Ishikawa (cell line): Measurements from ENCODE around the gene AUTS2.

ENCODE experiments used
- CEBPB ChIP-seq: IDR thresholded peaks from 2 replicates; pipeline ENCODE4 v1.6.1; 2012
- CREB1 ChIP-seq: IDR thresholded peaks from 2 replicates; pipeline ENCODE4 v1.6.1; 2012; ENCODE audit warnings: low read depth
- EGR1 ChIP-seq: IDR thresholded peaks from 2 replicates; pipeline ENCODE4 v1.6.1; 2012
- EP300 ChIP-seq: IDR thresholded peaks from 2 replicates; pipeline ENCODE4 v1.6.1; 2012; ENCODE audit warnings: borderline replicate concordance
- FOXM1 ChIP-seq: IDR thresholded peaks from 2 replicates; pipeline ENCODE4 v1.6.1; 2012; ENCODE audit warnings: low read depth, borderline replicate concordance
- NFIC ChIP-seq: IDR thresholded peaks from 2 replicates; pipeline ENCODE4 v1.6.1; 2012
- RAD21 ChIP-seq: IDR thresholded peaks from 2 replicates; pipeline ENCODE4 v1.6.1; 2012; ENCODE audit warnings: low read depth
- TAF1 ChIP-seq: IDR thresholded peaks from 2 replicates; pipeline ENCODE4 v1.6.1; 2012; ENCODE audit warnings: low read depth, mild to moderate bottlenecking
- TCF12 ChIP-seq: IDR thresholded peaks from 2 replicates; pipeline ENCODE4 v1.6.1; 2012; ENCODE audit warnings: low read depth
- TEAD4 ChIP-seq: IDR thresholded peaks from 2 replicates; pipeline ENCODE4 v1.6.1; 2012
- YY1 ChIP-seq: IDR thresholded peaks from 2 replicates; pipeline ENCODE4 v1.6.1; 2012; ENCODE audit warnings: low read depth
- ZBTB7A ChIP-seq: IDR thresholded peaks from 2 replicates; pipeline ENCODE4 v1.6.1; 2012; ENCODE audit warnings: low read depth
- TF ChIP-seq, protein P1 (sequence below): IDR thresholded peaks from 2 replicates; pipeline ENCODE4 v1.6.1; 2012
- TF ChIP-seq, protein P2 (sequence below): IDR thresholded peaks from 2 replicates; pipeline ENCODE4 v1.6.1; 2012; ENCODE audit warnings: low read depth, mild to moderate bottlenecking
- TF ChIP-seq, protein P3 (sequence below): IDR thresholded peaks from 2 replicates; pipeline ENCODE4 v1.6.1; 2012

The AUTS2 gene

DNA sequence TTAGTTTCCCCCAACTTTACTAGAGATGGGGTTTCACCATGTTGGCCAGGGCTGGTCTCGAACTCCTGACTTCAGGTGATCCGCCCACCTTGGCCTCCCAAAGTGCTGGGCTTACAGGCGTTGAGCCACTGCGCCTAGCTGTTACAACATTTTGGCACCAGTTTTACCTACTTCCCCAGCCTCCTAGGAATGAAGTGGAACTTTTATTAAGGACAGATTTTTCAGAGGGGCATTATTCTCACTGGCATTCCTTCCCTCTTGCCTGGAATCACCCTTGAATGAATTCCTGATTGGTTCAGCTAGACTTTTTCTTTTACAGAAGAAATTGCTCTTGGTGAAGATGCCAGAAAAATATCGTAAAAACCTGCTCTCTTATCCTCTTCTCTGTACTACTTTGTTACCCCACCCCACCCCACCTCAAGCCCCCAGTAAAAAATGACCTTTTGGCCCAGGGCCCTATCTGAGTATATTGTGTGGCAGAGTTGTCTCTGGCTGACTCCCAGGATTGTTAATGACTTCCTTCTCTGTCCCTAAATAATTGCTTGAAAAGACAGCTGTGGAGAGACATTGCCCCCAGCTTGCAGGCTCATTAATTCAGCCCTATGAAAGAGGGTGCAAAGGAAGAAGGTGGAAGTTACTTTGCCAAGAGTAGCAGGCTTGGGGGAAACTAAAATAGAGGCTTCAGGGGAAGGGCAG lies 189.6 kb downstream of the AUTS2 start:
- TF ChIP-seq TEAD4 (no peak), YY1 (no peak), NFIC (no peak), CREB1 (no peak), RAD21 (no peak), FOXM1 (no peak), EGR1 (no peak), CEBPB (no peak), TAF1 (no peak), ZBTB7A (no peak)
- TF ChIP-seq, protein P1, sequence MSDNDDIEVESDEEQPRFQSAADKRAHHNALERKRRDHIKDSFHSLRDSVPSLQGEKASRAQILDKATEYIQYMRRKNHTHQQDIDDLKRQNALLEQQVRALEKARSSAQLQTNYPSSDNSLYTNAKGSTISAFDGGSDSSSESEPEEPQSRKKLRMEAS, result no peak
- TF ChIP-seq, protein P2, sequence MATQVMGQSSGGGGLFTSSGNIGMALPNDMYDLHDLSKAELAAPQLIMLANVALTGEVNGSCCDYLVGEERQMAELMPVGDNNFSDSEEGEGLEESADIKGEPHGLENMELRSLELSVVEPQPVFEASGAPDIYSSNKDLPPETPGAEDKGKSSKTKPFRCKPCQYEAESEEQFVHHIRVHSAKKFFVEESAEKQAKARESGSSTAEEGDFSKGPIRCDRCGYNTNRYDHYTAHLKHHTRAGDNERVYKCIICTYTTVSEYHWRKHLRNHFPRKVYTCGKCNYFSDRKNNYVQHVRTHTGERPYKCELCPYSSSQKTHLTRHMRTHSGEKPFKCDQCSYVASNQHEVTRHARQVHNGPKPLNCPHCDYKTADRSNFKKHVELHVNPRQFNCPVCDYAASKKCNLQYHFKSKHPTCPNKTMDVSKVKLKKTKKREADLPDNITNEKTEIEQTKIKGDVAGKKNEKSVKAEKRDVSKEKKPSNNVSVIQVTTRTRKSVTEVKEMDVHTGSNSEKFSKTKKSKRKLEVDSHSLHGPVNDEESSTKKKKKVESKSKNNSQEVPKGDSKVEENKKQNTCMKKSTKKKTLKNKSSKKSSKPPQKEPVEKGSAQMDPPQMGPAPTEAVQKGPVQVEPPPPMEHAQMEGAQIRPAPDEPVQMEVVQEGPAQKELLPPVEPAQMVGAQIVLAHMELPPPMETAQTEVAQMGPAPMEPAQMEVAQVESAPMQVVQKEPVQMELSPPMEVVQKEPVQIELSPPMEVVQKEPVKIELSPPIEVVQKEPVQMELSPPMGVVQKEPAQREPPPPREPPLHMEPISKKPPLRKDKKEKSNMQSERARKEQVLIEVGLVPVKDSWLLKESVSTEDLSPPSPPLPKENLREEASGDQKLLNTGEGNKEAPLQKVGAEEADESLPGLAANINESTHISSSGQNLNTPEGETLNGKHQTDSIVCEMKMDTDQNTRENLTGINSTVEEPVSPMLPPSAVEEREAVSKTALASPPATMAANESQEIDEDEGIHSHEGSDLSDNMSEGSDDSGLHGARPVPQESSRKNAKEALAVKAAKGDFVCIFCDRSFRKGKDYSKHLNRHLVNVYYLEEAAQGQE, result no peak
- TF ChIP-seq, protein P3, sequence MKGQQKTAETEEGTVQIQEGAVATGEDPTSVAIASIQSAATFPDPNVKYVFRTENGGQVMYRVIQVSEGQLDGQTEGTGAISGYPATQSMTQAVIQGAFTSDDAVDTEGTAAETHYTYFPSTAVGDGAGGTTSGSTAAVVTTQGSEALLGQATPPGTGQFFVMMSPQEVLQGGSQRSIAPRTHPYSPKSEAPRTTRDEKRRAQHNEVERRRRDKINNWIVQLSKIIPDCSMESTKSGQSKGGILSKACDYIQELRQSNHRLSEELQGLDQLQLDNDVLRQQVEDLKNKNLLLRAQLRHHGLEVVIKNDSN, result no peak

- TF ChIP-seq, protein P1, result no peak
- TF ChIP-seq EP300, result no peak
- no peak for TF ChIP-seq CREB1
- TF ChIP-seq TCF12, result no peak
- TF ChIP-seq YY1, result no peak
- TF ChIP-seq NFIC, result no peak
- no peak for TF ChIP-seq FOXM1
- TF ChIP-seq TEAD4, result no peak
- TF ChIP-seq ZBTB7A, result no peak
- no peak for TF ChIP-seq CEBPB
- TF ChIP-seq EGR1, result no peak
- TF ChIP-seq, protein P3, result no peak
- no peak for TF ChIP-seq TAF1
These were observed 191.3 kb downstream of the AUTS2 start for GRCh38 chr7:69789563-69789962.

GRCh38 chr7:69790977-69791724 lies 192.9 kb downstream of the AUTS2 start:
- no peak for TF ChIP-seq ZBTB7A
- TF ChIP-seq, protein P3, result no peak
- no peak for TF ChIP-seq TCF12

GRCh38 chr7:69791739-69792138 lies 193.5 kb downstream of the AUTS2 start:
- no peak for TF ChIP-seq NFIC
- TF ChIP-seq ZBTB7A, result no peak
- TF ChIP-seq, protein P2, result no peak
- no peak for TF ChIP-seq CREB1
- TF ChIP-seq TEAD4, result no peak
- no peak for TF ChIP-seq EGR1
- no peak for TF ChIP-seq RAD21
- no peak for TF ChIP-seq TAF1

DNA sequence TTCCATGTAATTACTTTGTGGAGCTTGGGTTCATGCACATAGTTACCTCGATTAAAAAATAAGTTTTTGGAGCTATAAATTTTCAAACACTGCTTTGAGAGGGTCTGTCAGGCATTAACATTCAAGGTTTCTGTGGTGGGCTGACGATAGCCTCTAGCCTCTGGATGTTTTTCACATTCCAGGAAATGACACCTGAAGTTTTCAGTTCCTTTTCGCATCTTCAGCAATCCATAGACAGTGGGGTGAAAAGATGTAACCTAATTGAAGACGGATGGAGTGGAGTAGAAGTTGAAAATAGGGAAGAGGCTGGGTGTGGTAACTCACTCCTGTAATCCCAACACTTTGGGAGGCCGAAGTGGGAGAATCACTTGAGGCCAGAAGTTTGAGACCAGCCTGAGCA lies 197.7 kb downstream of the AUTS2 start:
- TF ChIP-seq RAD21 (no peak), TCF12 (no peak), YY1 (no peak), EP300 (no peak), CEBPB (no peak), TEAD4 (no peak), NFIC (no peak), TAF1 (no peak), CREB1 (no peak)
- TF ChIP-seq, protein P3, result no peak
- TF ChIP-seq, protein P2, result no peak
